HG02588 (cell line): ENCODE results near the gene LAMC2.
"Not testable (repeated sequence)": the region's sequence is repeated elsewhere in the genome, so short reads cannot be mapped to it uniquely, and the experiment has no call there.

Experiments
- ATAC-seq: cut with Tn5 transposase; IDR thresholded peaks from one replicate; pipeline ENCODE4 v1.9.1; 2021; ENCODE audit warnings: mild to moderate bottlenecking, moderate library complexity; ENCODE audit not compliant: unreplicated experiment

The LAMC2 gene

GRCh38 chr1:183185941-183186490 lies at the start of gene LAMC2:
LAMC2 (plus strand) TSS chr1:183186264; CDS start chr1:183186353, 89 bp downstream.
- no peak for ATAC-seq

GRCh38 chr1:183137782-183138181 lies 48.3 kb upstream of the LAMC2 start:
- no peak for ATAC-seq

DNA sequence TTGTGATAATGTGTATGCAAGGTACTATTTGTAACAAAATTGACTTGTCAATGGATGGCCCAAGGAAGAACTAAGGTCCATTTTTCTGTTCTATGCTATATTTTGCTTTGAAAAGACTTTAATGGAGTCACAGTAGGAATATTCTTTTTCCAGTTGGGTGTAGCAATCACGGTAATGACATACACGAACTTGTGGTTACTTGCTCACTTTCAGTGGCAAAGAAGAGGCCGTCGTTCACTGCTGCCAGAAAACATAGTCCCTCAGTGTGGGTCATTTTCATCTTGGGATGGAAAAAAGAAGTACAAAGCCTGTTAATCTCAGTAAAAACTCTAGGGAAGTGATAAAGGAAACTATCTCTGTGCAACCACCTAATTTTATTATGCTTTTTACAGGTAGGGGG lies 47.8 kb upstream of the LAMC2 start:
- ATAC-seq = no peak

GRCh38 chr1:183139281-183139942 lies 46.7 kb upstream of the LAMC2 start:
- no peak for ATAC-seq

- no peak for ATAC-seq
These were observed 45.4 kb upstream of the LAMC2 start for GRCh38 chr1:183140633-183141032.

DNA sequence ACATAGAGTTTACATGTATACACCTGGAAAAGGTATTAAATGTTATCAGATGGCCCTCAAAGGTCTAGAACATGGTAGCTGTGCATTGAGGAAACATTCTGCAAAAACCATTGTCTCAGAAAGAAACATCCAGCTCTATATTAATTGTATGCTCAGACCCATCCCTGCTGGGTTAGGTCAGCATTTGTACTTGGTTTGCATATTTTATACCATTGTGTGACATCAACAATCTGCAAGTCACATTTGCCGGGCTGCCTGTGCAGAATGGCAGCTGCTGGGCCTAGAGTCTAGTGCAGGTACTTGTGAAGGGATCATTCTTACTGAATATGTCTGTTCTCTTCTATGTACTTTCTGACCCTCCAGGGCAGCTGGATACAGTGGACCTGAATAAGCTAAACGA lies 43.9 kb upstream of the LAMC2 start:
- ATAC-seq = no peak

- no peak for ATAC-seq
These were observed 42.3 kb upstream of the LAMC2 start for GRCh38 chr1:183143576-183144315.

DNA sequence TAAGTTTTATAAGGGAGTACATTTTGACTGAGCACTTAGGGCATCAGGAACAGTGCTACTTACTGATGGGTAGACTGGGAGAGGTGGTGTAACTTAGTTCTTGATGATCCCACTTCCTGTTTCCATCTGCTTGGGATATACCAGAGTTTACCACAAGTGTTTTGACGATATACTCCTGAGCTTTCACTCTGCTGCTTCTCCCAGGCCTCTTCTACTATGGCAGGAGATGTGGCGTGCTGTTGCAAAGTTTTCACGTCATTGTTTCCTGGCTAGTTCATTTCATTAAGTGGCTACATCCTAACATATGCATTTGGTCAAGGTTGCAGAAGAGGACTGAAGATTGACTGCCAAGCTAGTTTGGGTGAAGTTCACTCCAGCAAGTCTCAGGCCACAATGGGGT lies 41.3 kb upstream of the LAMC2 start:
- ATAC-seq = no peak

GRCh38 chr1:183147735-183148134 lies 38.3 kb upstream of the LAMC2 start:
- no peak for ATAC-seq

DNA sequence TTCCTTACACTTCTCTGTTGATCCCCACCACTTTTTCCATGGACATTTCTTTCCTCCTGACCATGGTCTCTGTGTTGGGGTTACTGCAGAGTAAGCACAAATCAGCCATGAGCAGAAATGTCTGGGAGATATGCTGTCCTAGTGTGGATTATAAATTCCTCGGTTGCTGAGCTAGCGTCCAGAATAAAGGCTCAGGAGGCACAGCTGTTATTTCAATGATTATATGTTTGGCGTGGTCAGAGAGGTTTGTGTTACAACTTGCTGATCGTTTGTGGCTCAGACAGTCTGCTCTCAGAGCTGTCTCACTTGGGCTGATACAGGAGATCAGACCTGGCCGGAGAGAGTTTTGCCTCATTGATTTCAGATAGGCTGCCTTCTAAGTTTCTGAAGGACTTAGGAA lies 37.5 kb upstream of the LAMC2 start:
- ATAC-seq = no peak

DNA sequence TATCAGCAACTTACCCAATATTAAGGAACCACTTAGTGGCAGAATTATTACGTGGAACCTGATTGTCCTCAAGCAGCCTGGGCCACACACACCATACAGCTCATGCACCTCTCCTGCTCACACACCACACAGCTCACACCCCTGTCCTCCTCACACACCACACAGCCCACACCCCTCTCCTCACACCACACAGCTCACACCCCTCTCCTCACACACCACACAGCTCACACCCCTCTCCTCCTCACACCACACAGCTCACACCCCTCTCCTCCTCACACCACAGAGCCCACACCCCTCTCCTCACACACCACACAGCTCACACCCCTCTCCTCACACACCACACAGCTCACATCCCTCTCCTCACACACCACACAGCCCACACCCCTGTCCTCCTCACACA lies 36.8 kb upstream of the LAMC2 start:
- ATAC-seq = no peak

DNA sequence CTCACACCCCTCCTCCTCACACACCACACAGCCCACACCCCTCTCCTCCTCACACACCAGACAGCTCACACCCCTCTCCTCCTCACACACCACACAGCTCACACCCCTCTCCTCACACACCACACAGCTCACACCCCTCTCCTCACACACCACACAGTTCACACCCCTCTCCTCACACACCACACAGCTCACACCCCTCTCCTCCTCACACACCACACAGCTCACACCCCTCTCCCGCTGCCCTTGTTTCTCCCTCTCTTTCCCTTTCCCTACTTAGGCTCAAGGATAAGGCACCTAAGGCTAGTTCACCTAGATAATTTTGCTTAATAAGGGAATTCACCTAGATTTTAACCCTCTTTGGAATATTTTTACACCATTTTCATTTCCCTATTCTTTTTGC lies 36.0 kb upstream of the LAMC2 start:
- not testable (repeated sequence) for ATAC-seq

GRCh38 chr1:183150445-183150844 lies 35.6 kb upstream of the LAMC2 start:
- no peak for ATAC-seq

GRCh38 chr1:183152180-183152579 lies 33.9 kb upstream of the LAMC2 start:
- ATAC-seq = no peak

GRCh38 chr1:183155939-183156338 lies 30.1 kb upstream of the LAMC2 start:
- no peak for ATAC-seq

GRCh38 chr1:183159960-183160359 lies 26.1 kb upstream of the LAMC2 start:
- ATAC-seq = no peak

DNA sequence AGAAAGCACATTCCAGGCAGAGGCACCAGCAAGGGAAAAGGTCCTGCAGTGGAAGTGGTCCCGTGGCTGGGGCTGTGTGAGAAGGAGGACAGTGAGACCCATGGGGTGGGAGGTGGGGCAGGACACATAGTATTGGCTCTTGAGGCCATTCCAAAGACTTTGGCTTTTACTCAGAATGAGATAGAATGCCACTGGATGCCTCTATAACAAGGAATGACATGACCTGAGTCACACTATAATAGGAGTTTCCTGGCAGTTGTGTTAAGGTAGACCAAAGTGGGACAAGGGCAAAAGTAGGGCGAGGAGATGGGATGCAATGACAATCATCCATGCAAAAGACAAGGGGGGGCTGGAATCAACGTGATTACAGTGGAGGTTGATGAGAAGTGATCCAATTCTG lies 24.7 kb upstream of the LAMC2 start:
- ATAC-seq = no peak

DNA sequence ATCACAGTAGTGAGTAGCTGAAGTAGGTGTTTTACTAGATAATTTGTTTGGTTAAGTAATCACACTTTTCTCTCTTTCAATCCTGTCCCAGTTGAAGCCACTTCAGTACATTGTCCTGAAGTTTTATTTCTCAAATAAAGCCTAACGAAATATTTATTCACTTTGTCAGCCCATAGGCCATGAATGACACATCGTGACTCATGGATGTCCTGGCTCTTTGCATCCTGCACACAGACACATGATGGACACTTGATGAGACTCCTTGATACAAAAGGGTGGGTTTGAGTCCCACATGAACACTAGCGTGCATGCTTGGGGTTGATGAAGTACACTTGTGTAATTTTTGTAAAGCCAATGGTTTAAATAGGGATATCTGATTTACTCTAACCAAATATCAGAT lies 22.7 kb upstream of the LAMC2 start:
- ATAC-seq = no peak

GRCh38 chr1:183164340-183164739 lies 21.7 kb upstream of the LAMC2 start:
- ATAC-seq = no peak

DNA sequence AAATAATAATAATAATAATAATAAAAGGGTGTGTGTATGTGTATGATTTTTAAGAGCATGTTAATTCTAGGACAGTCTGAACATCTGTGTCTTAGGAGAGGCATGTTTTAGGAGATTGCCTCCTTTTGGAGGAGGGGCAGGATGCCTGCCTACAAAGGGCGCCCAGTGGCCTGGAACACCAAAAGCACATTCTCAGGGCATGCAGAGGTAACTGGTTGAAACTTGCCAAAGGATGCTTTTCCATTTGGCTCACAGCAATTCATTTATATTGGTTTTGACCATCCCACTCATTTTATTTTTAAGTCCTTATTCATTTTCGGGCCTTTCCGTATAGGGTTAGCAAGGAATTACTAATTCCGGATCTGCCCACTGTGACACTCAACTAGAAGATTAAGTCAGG lies 21.1 kb upstream of the LAMC2 start:
- ATAC-seq = no peak

GRCh38 chr1:183165456-183165855 lies 20.6 kb upstream of the LAMC2 start:
- no peak for ATAC-seq

- ATAC-seq = no peak
These were observed 19.6 kb upstream of the LAMC2 start for GRCh38 chr1:183166454-183166853.
